NCI-H1417 treated with DMSO at 0.1 percent for 48 hours (cell line): ENCODE data around the gene ABCG4.
"Not testable (repeated sequence)": the region's sequence is repeated elsewhere in the genome, so short reads cannot be mapped to it uniquely, and the experiment has no call there.

Source experiments
- DNase-seq: peaks from one replicate; lab custom pipeline; 2025; lab: John Stamatoyannopoulos, UW

Gene ABCG4

GRCh38 chr11:119153049-119153818 is 4.4 kb downstream of the ABCG4 start:
- DNase-seq, result no peak

- no peak for DNase-seq
Observed at GRCh38 chr11:119154178-119154577, 5.3 kb downstream of the ABCG4 start.

GRCh38 chr11:119155733-119156492 is 7.1 kb downstream of the ABCG4 start:
- no peak for DNase-seq

GRCh38 chr11:119156496-119156895 is 7.6 kb downstream of the ABCG4 start:
- no peak for DNase-seq

- no peak for DNase-seq
Observed at GRCh38 chr11:119157063-119157462, 8.2 kb downstream of the ABCG4 start.

GRCh38 chr11:119158467-119158866 is 9.6 kb downstream of the ABCG4 start:
- DNase-seq, result no peak

- no peak for DNase-seq
Observed at GRCh38 chr11:119160151-119160550, 11.3 kb downstream of the ABCG4 start.

- DNase-seq, result no peak
Observed at GRCh38 chr11:119161871-119162270, 13.0 kb downstream of the ABCG4 start.

- no peak for DNase-seq
Observed at GRCh38 chr11:119166368-119167076, 17.7 kb downstream of the ABCG4 start.

GRCh38 chr11:119167077-119167458 is 18.2 kb downstream of the ABCG4 start:
- DNase-seq, result not testable (repeated sequence)

- DNase-seq, result no peak
Observed at GRCh38 chr11:119167933-119168332, 19.1 kb downstream of the ABCG4 start.

- peak; percentile 47 for DNase-seq
Observed at GRCh38 chr11:119168471-119169281, 19.8 kb downstream of the ABCG4 start, which contains the start of gene NLRX1. Gene NLRX1, plus strand, starts transcription at chr11:119168725. Its CDS starts 2,679 bp downstream, at chr11:119171404.

- DNase-seq, result no peak
Observed at GRCh38 chr11:119169282-119169719, 20.4 kb downstream of the ABCG4 start.

GRCh38 chr11:119172513-119172912 is 23.7 kb downstream of the ABCG4 start:
- DNase-seq, result no peak

GRCh38 chr11:119173453-119173852 is 24.6 kb downstream of the ABCG4 start:
- no peak for DNase-seq

GRCh38 chr11:119175493-119176077 is 26.7 kb downstream of the ABCG4 start:
- DNase-seq, result no peak

GRCh38 chr11:119178166-119178680 is 29.4 kb downstream of the ABCG4 start:
- DNase-seq, result no peak

- no peak for DNase-seq
Observed at GRCh38 chr11:119179342-119179741, 30.5 kb downstream of the ABCG4 start.

GRCh38 chr11:119179983-119180382 is 31.1 kb downstream of the ABCG4 start:
- DNase-seq, result peak; percentile 82

GRCh38 chr11:119180729-119181676 is 32.2 kb downstream of the ABCG4 start:
- DNase-seq, result no peak
